Osteoblast (primary cell): ENCODE measurements around the gene TRAF1. TPM values are rescaled to one million over a fixed set of nuclear protein-coding genes. Genes with fewer than 3 reads are reported as not detected.
A peak's percentile ranks its signal among the peaks of the same experiment; 100 is the strongest.

Source experiments
- DNase-seq: peaks from one replicate; pipeline ENCODE4 v3.0.0; 2011; ENCODE audit warnings: low spot score, mixed read lengths; ENCODE audit not compliant: insufficient read length; ENCODE audit errors: missing footprints
- H2AFZ ChIP-seq: 2 replicates; pipeline ENCODE4 v1.6.0; 2011; ENCODE audit warnings: mild to moderate bottlenecking, low read length
- H3K27ac ChIP-seq: 2 replicates; pipeline ENCODE4 v1.5.1; 2011; ENCODE audit warnings: mild to moderate bottlenecking, low read depth, low read length, moderate library complexity
- H3K27me3 ChIP-seq: 2 replicates; pipeline ENCODE4 v1.6.0; 2012; ENCODE audit warnings: mild to moderate bottlenecking, control low read depth, inconsistent platforms, low read length, moderate library complexity; ENCODE audit not compliant: insufficient read depth
- H3K36me3 ChIP-seq: 2 replicates; pipeline ENCODE4 v1.5.1; 2011; ENCODE audit warnings: mild to moderate bottlenecking, low read length, control low read depth, moderate library complexity; ENCODE audit not compliant: insufficient read depth
- H3K4me1 ChIP-seq: 2 replicates; pipeline ENCODE4 v1.5.1; 2011; ENCODE audit warnings: mild to moderate bottlenecking, low read length, control low read depth, moderate library complexity; ENCODE audit not compliant: insufficient read depth
- H3K4me2 ChIP-seq: 2 replicates; pipeline ENCODE4 v1.6.0; 2011; ENCODE audit warnings: mild to moderate bottlenecking, low read length; ENCODE audit not compliant: insufficient read depth
- H3K4me3 ChIP-seq: fragments of 200-600 bp; sonication (generic); 3 replicates; pipeline ENCODE4 v1.5.1; 2012; ENCODE audit warnings: mild to moderate bottlenecking, low read length, inconsistent platforms; ENCODE audit not compliant: insufficient read depth
- H3K79me2 ChIP-seq: 2 replicates; pipeline ENCODE4 v1.6.0; 2012; ENCODE audit warnings: mild to moderate bottlenecking, low read length, control low read depth, inconsistent platforms; ENCODE audit not compliant: insufficient read depth
- H3K9me3 ChIP-seq: 2 replicates; pipeline ENCODE4 v1.5.1; 2011; ENCODE audit warnings: low read depth, low read length, control low read depth
- H4K20me1 ChIP-seq: 2 replicates; pipeline ENCODE4 v1.6.0; 2012; ENCODE audit warnings: mild to moderate bottlenecking, low read length, control low read depth; ENCODE audit not compliant: insufficient read depth
- CTCF ChIP-seq: IDR thresholded peaks from 2 replicates; pipeline ENCODE4 v1.5.1; 2011; ENCODE audit warnings: mild to moderate bottlenecking, low read depth, low read length, moderate library complexity; ENCODE audit errors: extremely low read depth
- total RNA-seq: library from RNA; depleted of rRNA; stranded (reverse); fragments of >200 nt; gene quantifications from 2 replicates; pipeline ENCODE4 v1.2.3, GENCODE V29; 2012

TRAF1 gene
- total RNA-seq, 1 donor: 1.8 TPM

- DNase-seq: no peak
- Histone ChIP-seq H4K20me1 (no peaks in the 10 kb centered on the region), H3K79me2 (no peaks in the 10 kb centered on the region), H3K27ac (peak overlapping the region; percentile 74), H3K36me3 (no peaks in the 10 kb centered on the region), H3K9me3 (no peaks in the 10 kb centered on the region), H3K27me3 (no peaks in the 10 kb centered on the region), H3K4me2 (no peak overlapping the region), H3K4me3 (no peak overlapping the region), H3K4me1 (peaks cover 36% of the 10 kb centered on the region), H2AFZ (no peak overlapping the region)
- no peak for TF ChIP-seq CTCF
Measured at GRCh38 chr9:120927269-120928014, 846 bp upstream of the TRAF1 start.

GRCh38 chr9:120925535-120926396 lies 830 bp downstream of the TRAF1 start:
- no peak for TF ChIP-seq CTCF
- H3K36me3 ChIP-seq: no peaks in the 10 kb centered on the region

GRCh38 chr9:120924698-120925534 lies 1.7 kb downstream of the TRAF1 start:
- Histone ChIP-seq H3K9me3 (no peaks in the 10 kb centered on the region), H3K4me1 (peaks cover 23% of the 10 kb centered on the region), H3K27ac (peak overlapping the region; percentile 74), H4K20me1 (no peaks in the 10 kb centered on the region), H3K36me3 (no peaks in the 10 kb centered on the region), H3K4me2 (no peak overlapping the region), H3K27me3 (no peaks in the 10 kb centered on the region), H3K4me3 (no peak overlapping the region), H2AFZ (no peak overlapping the region), H3K79me2 (no peaks in the 10 kb centered on the region)
- DNase-seq: no peak
- no peak for TF ChIP-seq CTCF

More at GRCh38 chr9:120925535-120926396, 830 bp downstream of the TRAF1 start:
- no peaks in the 10 kb centered on the region for H3K27me3 ChIP-seq
- H3K4me2 ChIP-seq: peak overlapping the region; percentile 50
- no peaks in the 10 kb centered on the region for H3K79me2 ChIP-seq
- H3K27ac ChIP-seq: peak overlapping the region; percentile 74
- H3K4me3 ChIP-seq: peak overlapping the region; percentile 28
- peak; percentile 97 for DNase-seq
- H2AFZ ChIP-seq: peak overlapping the region; percentile 85
- H3K9me3 ChIP-seq: no peaks in the 10 kb centered on the region
- peaks cover 19% of the 10 kb centered on the region for H3K4me1 ChIP-seq
- no peaks in the 10 kb centered on the region for H4K20me1 ChIP-seq
